ENCODE measurements around the gene DCANP1.

DCANP1 gene

DNA sequence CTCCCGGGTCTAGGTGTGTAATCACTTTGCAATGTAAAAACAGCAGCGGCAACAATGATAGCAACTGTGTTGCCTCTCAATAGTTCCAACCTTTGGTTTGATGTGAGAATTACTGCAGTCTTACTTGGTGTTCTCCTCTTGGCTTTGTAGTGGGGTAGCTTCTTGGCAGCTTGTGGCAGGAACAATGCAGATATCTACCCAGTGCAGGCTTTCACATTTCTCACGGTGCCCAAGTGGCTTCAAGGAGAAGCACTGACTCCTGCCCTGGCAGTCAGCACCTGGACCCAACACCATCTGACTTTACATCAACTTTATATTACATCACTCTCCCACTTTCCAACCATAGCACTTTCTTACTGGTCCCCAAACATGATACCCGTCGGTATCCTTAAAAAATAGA, 33.4 kb upstream of the DCANP1 start:
- no peak for DNase-seq (ENCODE audit: low read depth in 4 of 4, low spot score in 1 of 4)

DNA sequence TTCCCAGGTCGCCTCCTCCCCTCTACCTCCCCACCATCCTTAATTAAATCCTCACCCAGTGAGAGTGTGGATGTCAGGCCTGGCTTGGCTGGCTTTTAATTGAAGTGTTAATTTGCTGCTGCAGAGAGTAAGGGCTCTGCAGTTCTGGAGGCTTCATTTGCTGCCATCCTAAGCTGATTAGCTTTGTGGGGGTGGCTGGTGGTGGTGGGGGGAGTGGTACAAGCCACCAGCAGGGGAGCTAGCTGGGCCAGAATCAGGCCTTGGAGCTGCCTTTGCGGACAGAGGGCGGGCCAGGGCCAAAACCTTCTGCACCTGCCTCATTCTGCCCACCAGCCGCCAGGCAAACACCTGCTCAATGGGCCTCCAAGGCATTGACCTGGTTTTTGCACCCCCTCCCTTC, 31.8 kb upstream of the DCANP1 start:
- no peak for DNase-seq (ENCODE audit: low read depth in 4 of 4, low spot score in 1 of 4)

DNA sequence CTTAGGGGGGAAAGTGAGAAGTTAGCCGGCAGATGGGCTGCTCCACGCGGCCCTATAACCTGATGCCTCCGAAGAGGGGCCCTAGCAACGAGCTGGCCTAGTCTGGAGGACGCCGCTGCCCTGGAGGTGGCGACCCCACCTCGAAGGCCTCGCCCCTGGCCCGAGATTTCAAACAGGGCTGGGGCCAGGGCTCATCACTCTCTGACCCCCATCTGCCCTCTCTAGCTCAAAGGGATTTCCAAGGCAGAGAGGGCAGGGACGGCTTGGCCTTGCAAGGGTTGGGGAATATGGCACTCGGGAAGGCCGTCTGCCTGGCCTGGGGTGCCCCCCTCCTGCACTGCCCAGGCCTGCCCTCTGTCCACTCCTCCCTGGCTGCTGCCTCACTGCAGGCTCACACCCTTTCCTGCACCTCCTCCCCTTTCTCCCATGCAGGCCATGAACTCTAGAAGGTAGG, 30.5 kb upstream of the DCANP1 start:
- no peak for DNase-seq (ENCODE audit: low read depth in 4 of 4, low spot score in 1 of 4)

DNA sequence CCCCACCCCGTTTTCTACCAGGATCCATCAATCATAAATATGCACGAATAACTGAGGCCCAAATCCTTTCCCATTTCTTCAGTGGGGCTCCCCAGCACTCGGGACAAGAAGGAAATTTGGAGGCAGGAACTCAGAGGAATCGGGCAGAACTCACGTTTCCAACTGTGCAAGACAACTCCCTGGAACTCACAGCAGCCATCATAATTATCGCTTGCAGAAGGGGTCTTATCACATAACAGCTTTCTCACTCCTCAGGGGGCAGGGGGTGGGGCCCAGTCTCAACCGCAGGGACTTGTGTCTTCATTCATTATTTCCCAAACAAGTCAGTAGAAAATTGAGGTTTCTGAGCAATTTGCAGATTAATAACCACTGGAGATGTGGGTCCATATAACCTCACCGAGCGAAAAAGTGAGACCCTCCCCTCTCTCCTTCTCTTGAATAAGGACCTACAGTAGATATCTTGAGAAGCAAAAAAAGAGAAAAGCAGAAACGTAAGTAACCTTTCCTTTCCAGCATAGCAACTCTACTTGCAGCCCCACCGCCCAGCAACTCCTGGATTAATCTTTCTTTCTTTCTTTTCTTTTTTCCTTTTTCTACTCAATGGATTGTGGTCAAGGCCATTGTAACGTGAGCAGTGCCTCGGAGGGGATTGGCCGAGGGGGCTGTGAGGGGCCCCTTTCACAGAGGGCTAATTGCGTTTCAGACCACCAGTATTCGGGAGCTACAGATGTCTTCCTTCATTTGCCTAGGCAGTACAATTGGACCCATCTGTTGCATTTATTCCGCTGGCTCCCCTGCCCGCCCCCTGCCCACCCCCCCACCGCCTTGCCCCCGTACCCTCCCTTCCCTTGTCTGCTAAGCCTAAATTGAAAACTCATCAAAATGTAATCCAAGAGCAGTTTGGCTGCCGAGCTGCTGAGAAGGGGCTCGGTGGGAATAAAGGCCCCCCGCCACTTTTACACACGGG, 29.8 kb upstream of the DCANP1 start:
- DNase-seq (ENCODE audit: low read depth in 4 of 4, low spot score in 1 of 4), result no peak

DNA sequence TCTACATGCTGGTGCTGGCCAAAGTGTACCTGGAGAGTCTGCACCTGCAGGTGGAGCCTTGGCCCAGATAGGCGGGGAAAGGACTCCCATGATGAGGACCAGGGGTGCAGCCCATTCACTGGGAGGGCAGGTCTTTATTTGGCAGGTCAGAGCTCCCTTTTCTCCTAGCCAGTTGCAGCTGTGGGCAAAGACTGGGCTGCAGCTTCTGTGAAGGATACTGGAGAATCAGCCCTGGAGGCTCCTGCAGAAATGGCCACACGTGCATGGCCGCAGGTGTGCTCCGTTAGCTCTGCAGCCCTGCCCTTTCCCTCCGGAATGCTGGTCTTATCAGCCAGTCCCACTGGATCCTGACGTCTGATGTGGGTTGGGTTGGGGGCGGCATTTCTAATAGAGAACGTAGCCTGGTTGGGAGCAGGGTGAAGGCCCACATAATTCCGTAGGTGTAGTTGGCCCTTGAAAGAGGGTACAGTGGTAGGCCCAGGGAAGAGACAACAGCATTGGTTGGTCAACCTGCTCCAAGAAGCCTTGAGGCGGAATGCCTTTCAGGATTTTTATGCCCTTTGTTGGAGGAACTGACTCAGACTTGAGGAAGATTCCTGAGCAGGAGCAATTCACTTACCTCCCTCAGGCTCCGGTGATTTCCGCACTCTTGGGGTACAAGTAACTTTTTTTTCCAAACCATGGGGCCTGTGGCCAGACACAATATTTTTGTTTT, 27.0 kb upstream of the DCANP1 start:
- DNase-seq (ENCODE audit: low read depth in 4 of 4, low spot score in 1 of 4), result no peak

DNA sequence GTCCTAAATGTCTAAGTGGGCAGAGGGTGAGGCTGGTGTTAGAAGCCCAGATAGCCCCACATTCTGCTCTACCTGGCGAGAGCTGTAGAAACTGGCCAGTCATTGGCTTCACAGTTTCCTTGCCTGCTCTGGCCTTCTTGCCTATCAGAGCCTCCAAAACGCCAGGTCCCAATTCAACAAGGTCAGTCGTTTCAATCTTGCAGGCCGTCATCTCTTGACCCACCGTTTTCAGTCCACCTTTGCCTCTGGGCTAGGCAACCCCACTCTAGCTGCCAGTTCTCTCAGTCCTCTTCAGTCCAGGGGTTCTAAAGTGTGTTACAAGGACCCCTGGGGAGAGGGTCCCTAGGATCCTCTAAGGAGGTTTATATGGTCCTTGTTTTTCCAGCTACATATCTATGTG, 25.0 kb upstream of the DCANP1 start:
- no peak for DNase-seq (ENCODE audit: low read depth in 4 of 4, low spot score in 1 of 4)

DNA sequence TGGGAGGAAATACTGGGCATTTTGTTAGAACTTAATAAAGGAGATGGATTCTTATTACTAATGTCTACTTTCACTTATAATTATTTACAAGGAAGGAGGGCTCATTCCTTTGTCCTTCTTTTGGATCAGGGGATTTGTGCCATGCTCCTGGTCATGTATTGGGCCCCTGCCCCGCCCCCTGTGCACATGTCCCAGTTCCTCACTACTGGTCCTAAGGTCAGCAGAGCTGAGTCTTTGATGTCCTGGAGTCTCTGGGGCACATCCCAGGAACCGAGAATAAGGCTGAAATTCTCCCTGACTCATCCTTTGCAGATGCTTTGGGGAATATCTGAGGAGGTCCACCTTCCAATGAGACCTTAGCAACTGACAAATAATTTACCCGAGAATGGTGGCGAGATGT, 24.6 kb upstream of the DCANP1 start:
- no peak for DNase-seq (ENCODE audit: low read depth in 4 of 4, low spot score in 1 of 4)

DNA sequence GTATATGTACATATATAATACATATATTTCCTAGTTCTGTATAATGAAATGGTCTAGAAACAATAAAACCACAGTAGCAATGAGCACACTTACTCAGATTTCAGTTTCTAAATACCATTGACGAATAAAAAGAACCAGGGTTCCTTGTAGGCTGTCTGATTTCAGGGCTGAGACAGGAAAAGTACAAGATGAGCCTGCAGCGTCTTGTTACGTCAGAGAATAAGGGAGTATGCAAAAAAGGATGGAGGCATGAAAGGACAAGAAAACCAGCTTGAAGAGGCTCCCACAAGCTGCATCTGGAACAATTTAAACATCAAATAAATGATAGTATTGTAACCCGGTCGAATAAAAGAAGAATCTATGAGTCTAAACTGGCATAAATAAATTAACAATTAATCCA, 22.8 kb upstream of the DCANP1 start:
- no peak for DNase-seq (ENCODE audit: low read depth in 4 of 4, low spot score in 1 of 4)

DNA sequence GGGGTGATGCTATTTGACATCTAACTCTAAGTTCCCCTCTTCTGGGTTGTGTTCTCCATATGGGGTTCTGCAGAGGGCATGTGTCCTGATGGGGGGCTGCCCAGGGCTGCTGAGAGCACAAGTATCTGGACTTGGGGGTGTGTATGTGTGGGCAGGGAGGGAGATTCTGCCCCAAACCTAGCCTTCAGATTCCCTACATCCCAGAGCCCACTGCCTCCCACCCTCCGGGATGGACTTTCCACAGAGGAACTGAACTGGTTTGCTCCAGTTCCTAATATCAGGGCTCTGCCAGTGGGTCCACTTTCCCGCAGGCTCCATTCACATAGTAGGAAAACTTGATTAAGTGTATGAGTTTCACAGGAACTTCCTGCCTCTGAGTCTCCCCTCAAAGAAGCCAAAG, 21.4 kb upstream of the DCANP1 start:
- DNase-seq (ENCODE audit: low read depth in 4 of 4, low spot score in 1 of 4), result no peak

DNA sequence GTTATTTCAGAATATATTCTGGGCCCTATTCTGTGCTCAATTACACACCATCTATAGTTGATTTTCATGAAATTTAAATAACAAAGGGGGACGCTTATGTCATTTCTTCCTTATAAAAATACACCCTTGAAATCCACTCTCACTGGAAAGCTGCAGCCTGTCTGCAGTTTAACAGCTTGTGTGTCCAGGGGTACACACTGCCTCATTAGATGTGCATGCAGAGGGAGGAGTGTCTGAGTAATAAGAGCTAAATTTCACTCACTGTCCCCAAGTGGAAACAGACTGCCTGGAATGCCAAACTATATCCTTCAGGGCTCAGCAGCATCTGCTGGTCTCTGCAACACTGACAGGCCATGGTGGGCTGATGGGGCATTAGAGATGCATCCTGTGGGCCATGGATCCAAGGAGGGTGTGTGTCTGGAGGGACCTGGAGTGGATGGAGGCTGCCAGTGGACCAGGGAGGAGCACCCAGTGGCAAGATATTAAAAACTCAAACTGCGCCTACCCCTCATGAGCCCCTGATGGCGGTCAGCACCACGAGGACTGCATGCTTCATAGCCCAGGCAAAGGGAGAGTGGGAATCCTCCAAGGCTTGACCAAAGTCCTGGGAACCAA, 20.8 kb upstream of the DCANP1 start:
- no peak for DNase-seq (ENCODE audit: low read depth in 4 of 4, low spot score in 1 of 4)

DNA sequence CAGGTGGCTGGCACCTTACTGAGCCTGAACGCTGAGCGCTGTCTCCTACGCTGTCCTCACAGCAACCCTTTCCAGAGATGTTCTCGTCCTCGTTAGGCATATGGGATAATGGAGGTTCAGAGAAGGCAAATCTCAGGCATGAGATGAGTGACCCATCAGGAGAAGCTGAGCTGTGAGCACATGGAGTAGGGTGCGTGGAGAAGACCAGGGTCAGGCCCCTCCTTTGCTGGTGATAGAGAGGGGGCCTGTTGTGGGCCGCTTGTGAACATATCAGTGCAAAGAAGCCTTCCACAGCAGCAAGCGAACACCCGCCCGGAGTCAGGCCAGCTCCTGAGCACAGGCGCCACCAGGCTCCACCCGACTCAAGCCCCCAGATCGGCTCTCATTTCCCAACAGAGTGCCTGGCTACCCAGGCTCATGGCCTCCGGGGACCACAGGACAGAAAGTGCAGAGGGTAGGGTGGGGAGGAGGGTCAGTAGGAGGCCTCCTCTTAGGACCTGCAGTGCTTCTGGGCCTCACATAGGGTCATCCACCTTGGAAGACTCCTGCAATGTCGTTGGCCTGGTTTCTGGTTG, 20.0 kb upstream of the DCANP1 start:
- no peak for DNase-seq (ENCODE audit: low read depth in 4 of 4, low spot score in 1 of 4)

DNA sequence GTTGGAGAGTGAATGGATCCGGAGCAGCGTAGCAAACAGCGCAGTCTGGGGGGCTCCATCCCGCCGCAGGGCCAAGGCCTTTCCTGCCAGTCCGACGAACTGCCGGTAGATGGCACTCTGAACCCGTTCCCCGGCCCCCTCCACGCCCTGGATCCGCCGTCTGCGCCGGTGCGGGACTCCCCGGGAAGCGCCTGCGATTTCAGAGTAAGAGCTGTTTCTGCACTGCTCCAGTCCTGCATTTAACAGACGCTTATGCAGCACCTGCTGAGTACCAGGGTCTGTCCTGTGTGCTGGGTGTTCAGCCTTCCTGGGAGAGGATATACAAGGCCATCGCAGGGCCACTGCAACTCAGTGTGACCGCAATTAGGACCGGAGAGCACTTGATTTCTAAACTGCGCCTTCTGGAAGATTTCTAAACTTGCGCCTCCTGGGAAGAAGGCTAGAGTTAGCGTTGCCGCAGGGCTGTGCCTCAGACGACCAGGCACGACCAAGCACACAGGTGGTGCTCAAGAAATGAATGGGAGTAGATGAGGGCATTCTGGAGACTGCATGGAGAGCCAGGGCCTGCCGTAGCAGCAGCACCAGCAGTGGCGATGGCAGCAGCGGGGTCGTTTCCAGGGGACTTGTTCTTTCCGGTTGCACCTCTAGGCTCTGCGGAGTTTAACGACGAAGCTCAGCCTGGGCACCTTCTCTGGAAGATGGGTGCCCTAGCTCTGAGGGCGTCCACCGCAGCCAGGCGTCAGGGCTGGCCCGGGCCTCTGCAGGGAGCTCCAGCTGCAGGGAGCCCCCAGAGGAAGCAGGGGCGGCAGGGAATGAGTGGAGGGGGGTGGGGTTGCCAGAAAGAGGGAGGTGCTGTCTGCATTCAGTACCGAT, 19.3 kb upstream of the DCANP1 start:
- peak; percentile 19 to 67 (median 64) for DNase-seq (ENCODE audit: low read depth in 4 of 4, low spot score in 1 of 4)

DNA sequence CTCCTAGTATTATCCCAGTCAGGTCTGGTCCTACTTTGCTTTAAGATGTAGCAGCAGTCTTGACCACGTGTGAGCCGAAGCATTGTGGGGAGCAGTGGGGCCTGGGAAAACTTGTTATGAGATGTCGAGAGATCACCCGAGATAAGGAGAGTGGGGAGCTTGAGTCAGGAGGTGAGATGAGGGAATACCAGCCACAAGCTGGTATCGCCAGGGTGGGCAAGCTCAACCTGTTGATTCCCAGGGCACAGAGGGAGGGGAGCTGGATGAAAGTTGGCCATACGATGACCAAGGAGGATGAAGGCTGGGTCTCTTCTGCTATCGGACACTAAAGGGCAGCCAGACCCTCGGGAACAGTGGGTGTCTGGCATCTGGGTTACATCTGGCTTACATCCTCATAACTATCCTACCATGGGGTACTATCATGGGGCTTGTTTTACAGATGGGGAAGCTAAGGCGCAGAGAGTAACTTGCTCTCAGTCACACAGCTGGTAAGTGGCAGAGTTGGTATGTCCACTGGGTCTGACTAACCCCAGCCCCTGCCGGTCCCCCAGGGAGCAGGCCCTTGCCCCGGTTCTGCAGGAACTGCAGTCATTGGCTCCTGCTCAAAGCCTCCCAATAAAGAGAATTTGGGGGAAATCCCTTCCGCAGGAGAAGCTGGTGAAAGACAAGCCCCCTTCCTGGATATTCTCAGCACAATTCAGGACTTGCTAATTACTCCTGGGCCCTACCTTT, 18.4 kb upstream of the DCANP1 start:
- DNase-seq (ENCODE audit: low read depth in 4 of 4, low spot score in 1 of 4), result no peak

DNA sequence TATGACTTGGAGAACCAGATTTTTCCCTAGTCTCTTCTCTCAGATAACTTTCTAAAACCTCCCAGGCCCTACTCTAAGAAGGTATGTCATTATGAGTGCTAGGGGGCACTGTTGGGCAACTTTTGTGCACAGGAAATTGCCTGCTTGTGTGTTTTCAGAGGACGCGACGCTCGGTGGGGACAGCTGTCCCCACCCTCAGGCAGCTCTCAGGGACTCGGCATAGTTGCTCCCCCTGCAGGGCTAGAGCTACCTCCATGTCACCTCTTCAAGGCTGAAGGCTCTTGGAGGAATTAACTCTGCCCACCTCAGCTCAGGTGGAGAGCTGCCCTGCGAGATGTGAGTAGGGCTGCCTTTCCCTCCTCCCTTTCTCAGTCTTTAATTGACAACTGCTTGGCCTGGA, 15.2 kb upstream of the DCANP1 start:
- DNase-seq (ENCODE audit: low read depth in 4 of 4, low spot score in 1 of 4), result peak in 2 of 4 experiments; percentile 8 to 28

DNA sequence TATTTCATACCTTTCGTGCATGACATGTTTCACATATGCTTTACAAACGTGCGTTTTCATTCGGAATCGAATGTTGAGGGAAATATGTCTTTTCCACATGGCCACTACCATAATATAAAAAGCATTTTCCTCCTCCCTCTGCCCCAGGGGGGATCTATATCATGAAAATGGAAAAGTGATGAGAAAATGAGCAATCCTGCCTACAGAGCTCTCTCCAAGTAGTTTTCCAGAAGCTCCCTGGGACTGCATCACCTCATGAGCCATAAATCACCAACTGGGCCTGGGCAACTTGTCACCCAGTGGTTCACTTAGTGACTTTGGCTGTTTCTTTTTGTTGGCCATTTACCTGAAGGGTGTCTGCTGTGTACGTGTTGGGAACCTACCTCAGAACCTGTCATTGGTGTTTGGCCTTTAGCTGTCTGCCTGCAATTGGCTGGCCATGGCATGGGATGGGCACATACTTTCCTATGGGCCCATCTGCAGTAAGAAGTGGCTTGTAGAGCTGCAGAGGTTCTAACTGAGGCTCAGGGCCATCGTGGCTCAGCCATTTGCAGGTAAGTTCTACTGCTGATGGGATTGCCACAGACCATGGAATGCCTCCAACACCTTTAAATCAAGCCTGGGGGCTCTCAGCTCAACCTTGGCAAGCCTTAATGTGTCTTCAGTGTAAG, 14.5 kb upstream of the DCANP1 start:
- no peak for DNase-seq (ENCODE audit: low read depth in 4 of 4, low spot score in 1 of 4)

DNA sequence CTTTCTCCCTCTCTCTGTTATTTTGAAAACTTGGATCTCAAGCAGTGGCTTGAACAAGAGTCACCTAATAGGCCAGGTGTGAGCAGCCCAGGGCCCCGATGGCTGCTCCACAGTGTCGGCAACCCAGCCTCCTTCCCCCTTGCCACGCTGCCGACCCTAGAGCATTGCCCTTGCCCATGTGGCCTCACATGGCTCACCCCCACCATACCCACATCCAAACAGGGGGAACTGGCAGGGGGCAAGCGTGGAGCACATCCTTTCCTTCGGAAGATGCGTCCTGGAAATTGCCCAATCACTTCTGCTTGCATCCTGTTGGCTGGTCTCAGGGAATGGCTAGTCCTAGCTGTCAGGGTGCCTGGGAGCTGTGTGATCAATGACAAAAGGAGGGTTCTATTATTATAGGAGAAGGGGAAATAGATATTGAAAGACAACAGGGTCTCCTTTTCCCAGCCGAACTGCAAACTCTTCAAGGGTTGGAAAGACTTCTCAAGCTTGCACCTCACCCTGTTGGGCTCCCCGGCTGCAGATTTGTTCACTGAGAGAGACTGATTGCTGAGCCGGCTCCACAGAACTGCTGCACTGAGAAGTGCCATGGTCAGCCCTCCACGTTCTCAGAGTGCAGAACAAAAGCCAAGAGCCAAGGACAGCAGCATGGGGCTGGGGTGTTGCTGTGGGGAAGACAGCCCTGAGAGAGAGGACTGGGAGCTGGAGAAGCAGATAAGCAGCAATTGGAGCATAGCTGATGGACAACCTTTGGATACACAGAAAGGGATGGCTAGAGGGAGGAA, 13.3 kb upstream of the DCANP1 start:
- DNase-seq (ENCODE audit: low read depth in 4 of 4, low spot score in 1 of 4), result no peak

DNA sequence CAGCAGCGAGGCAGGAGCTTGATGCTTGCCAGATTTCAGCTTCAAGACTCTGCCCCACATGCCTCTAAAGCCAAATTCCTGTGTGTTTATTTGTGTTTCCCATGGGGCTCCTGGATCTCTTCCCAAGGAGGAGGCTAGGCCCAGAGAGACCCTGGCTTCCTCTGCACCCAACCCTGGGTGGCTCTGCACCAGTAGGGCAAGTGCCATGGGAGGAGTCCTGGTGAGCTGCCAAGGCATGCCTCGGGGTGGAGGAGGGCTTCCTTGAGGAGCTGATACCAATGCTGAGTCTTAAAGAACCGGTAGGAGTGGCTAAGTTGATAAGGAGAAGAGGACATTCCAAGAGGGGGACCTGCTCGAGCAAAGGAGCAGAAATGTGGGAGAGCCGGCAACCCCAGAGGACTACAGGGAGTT, 11.8 kb upstream of the DCANP1 start:
- no peak for DNase-seq (ENCODE audit: low read depth in 4 of 4, low spot score in 1 of 4)

DNA sequence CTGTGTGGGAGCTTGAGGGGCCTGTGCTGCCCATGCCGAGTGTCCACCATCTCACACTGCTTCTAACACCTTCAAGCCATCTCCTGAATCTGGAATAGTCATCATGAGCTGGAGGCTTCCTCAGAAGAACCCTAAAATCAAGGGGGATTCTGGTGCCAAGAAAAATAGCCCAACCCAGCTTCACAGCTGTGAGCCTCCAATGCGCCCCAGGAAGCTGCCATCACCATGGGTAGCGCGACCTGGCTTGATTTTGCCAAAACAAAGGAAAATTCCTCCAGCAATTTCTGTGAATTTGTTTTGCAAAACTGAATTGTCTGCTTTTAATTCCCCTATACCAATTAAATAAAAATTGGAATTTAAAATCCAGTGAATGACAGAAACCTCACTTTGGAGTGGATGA, 11.2 kb upstream of the DCANP1 start:
- DNase-seq (ENCODE audit: low read depth in 4 of 4, low spot score in 1 of 4), result no peak
